Activated T-helper 17 cell treated with anti-CD3 and anti-CD28 coated beads, Interleukin-2, amount 50 U/mL, for 72 hours (primary cell): Measurements from ENCODE around the gene LRP4. TPM values are rescaled to one million over a fixed set of nuclear protein-coding genes. Genes with fewer than 3 reads are reported as not detected.

Experiments used
- ATAC-seq: fragments of 150-1000 bp; cut with Tn5 transposase; replicated peaks from 2 replicates; pipeline ENCODE4 v1.10.0; 2021; ENCODE audit warnings: mild to moderate bottlenecking, moderate library complexity
- H3K27ac Mint-ChIP-seq: one replicate; pipeline ENCODE4 v1.8.0; 2022; ENCODE audit warnings: mixed read lengths
- H3K27me3 Mint-ChIP-seq: one replicate; pipeline ENCODE4 v1.8.0; 2022; ENCODE audit warnings: mixed read lengths
- H3K36me3 Mint-ChIP-seq: one replicate; pipeline ENCODE4 v1.8.0; 2022; ENCODE audit warnings: low read depth, mild to moderate bottlenecking, mixed read lengths
- H3K4me1 Mint-ChIP-seq: one replicate; pipeline ENCODE4 v1.8.0; 2022; ENCODE audit warnings: mixed read lengths
- H3K4me3 Mint-ChIP-seq: one replicate; pipeline ENCODE4 v1.8.0; 2022; ENCODE audit warnings: mild to moderate bottlenecking, mixed read lengths
- H3K9me3 Mint-ChIP-seq: one replicate; pipeline ENCODE4 v1.8.0; 2022; ENCODE audit warnings: mixed read lengths
- total RNA-seq, 2 donors: library from RNA; stranded (reverse); gene quantifications; one replicate each; pipeline ENCODE4 v1.2.3, GENCODE V29; 2022

LRP4 gene
- total RNA-seq, 2 donors from 2014 or later = 0.08 to 0.11 TPM

GRCh38 chr11:46892838-46893237, 25.5 kb downstream of the LRP4 start:
- no peaks in the 10 kb centered on the region for H3K36me3 Mint-ChIP-seq
- no peaks in the 10 kb centered on the region for H3K9me3 Mint-ChIP-seq
- no peak for ATAC-seq

DNA sequence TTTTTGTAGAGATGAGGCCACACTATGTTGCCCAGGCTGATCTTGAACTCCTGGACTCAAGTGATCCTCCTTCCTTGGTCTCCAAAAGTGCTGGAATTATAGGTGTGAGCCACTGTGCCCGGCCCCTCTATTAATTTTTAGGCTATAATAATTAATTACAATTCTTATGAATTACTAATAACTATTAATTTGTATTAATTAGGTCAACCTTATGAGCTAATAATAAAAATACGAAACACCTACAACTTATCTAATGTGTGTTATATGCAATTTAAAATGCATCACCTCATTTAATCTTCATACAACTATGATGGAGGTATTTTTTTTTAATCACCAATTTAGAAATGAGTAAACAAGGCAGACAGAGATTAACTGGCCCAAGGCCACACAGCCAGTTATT, 26.2 kb downstream of the LRP4 start:
- Mint-ChIP-seq H3K36me3 (no peaks in the 10 kb centered on the region), H3K27ac (no peak overlapping the region), H3K4me3 (no peak overlapping the region), H3K4me1 (no peaks in the 10 kb centered on the region), H3K27me3 (peaks cover 1% of the 10 kb centered on the region), H3K9me3 (no peaks in the 10 kb centered on the region)
- ATAC-seq = no peak

More at GRCh38 chr11:46892838-46893237, 25.5 kb downstream of the LRP4 start:
- Mint-ChIP-seq H3K27ac (no peak overlapping the region), H3K27me3 (no peaks in the 10 kb centered on the region), H3K4me1 (no peaks in the 10 kb centered on the region), H3K4me3 (no peak overlapping the region)

DNA sequence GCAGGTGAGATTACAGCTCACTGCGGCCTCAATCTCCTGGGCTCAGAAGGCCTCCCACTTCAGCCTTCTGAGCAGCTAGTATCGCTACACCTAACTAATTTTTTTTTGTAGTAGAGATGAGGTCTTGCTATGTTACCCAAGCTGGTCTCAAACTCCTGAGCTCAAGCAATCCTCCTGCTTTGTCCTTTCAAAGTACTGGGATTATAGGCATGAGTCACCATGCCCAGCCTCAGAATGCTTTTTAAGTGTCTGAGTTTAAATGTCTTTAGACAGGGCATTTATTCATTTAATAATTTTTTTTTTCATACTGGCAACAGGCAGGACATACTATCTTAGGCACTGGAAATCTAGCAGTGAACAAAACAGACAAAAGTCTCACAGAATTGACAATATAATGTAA, 27.7 kb downstream of the LRP4 start:
- H3K36me3 Mint-ChIP-seq = no peaks in the 10 kb centered on the region
- no peaks in the 10 kb centered on the region for H3K9me3 Mint-ChIP-seq

DNA sequence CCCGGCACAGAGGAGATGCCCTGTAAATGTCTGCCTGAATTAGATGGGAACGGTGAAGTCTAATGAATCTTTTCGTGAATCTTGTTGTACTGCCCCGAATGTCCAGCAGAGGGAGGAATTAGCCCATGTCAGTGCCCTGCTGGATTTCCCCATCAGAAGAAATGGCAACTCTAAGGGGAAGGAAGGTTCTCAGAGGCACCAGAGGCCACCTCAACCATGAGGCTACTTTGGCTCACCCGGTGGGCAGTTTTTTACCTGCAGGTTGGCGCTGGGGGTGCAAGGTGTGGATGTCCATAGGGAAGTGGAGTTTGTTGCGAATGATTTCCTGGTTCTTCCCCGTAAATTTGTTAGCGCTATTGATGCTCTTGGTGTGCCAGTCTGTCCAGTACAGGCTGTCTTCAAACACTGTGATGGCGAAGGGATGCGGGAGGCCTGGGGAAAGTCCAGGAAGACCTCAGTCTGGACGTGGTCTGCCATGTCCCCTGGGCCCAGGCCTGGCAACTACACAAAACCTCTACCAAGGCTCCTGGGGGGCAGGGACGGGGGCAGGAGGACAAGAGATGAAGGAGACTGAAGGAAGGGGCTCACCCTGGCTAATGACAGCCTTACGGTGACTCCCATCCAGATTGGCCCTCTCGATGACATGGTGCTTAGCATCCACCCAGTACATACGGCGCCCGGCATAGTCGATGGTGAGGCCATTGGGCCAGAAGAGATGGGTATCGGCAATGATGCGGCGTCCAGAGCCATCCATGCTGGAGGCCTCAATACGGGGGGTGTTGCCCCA, 28.5 kb downstream of the LRP4 start:
- Mint-ChIP-seq H3K36me3 (no peaks in the 10 kb centered on the region), H3K4me1 (no peaks in the 10 kb centered on the region), H3K9me3 (no peaks in the 10 kb centered on the region), H3K27me3 (peaks cover 7% of the 10 kb centered on the region), H3K27ac (peak overlapping the region; percentile 6), H3K4me3 (no peak overlapping the region)
- peak; percentile 80 for ATAC-seq

More for the DNA sequence above, 27.7 kb downstream of the LRP4 start:
- Mint-ChIP-seq H3K27ac (peak overlapping the region; percentile 6), H3K27me3 (peaks cover 7% of the 10 kb centered on the region), H3K4me3 (no peak overlapping the region), H3K4me1 (no peaks in the 10 kb centered on the region)
- ATAC-seq = no peak

GRCh38 chr11:46889251-46889650, 29.1 kb downstream of the LRP4 start:
- no peak overlapping the region for H3K27ac Mint-ChIP-seq
- no peaks in the 10 kb centered on the region for H3K9me3 Mint-ChIP-seq
- H3K4me3 Mint-ChIP-seq = no peak overlapping the region
- no peaks in the 10 kb centered on the region for H3K36me3 Mint-ChIP-seq
- peaks cover 7% of the 10 kb centered on the region for H3K27me3 Mint-ChIP-seq
- H3K4me1 Mint-ChIP-seq = no peaks in the 10 kb centered on the region
- ATAC-seq = no peak

DNA sequence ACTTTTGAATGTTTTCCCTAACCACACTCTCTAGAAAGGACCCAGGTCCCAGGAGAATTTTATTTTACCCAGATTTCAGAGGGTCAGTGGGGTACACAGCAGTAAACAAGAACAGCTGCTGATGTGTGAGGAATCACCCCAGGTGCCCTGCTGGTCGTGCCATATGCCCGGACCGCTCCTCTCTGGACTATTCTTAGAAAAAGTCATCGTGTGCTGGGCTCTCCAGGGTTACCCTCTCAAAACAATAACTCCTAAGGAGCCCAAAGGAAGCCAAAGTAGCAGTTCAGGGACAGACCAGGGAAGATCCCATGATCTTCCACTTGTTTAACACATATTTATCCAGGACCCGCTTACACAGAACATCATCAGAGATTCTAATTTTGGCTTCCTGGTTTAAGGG, 29.7 kb downstream of the LRP4 start:
- Mint-ChIP-seq H3K4me3 (no peak overlapping the region), H3K27ac (no peak overlapping the region), H3K36me3 (no peaks in the 10 kb centered on the region), H3K9me3 (no peaks in the 10 kb centered on the region), H3K27me3 (peaks cover 11% of the 10 kb centered on the region), H3K4me1 (no peaks in the 10 kb centered on the region)
- ATAC-seq = no peak

DNA sequence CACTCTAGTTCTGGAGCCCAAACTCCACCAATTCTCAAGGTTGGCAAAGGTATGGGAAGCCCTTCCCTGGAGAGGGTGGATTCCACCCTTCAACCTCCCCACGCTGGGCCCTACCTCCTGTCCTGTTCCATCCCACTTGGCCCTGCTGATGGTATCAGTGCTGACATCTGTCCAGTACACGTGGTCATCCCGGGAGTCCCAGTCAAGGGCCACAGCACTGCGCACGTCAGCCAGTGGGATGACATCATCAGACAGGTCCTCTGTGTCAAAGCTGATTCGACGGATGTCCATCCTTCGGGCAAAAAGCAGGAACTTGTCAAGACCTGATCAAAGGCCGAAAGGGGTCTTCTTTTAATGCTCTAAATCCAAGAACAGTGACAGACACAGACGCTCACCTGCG, 32.1 kb downstream of the LRP4 start:
- no peak for ATAC-seq
- Mint-ChIP-seq H3K36me3 (no peaks in the 10 kb centered on the region), H3K27me3 (peaks cover 14% of the 10 kb centered on the region), H3K4me1 (no peaks in the 10 kb centered on the region), H3K4me3 (no peak overlapping the region), H3K9me3 (no peaks in the 10 kb centered on the region), H3K27ac (no peak overlapping the region)

DNA sequence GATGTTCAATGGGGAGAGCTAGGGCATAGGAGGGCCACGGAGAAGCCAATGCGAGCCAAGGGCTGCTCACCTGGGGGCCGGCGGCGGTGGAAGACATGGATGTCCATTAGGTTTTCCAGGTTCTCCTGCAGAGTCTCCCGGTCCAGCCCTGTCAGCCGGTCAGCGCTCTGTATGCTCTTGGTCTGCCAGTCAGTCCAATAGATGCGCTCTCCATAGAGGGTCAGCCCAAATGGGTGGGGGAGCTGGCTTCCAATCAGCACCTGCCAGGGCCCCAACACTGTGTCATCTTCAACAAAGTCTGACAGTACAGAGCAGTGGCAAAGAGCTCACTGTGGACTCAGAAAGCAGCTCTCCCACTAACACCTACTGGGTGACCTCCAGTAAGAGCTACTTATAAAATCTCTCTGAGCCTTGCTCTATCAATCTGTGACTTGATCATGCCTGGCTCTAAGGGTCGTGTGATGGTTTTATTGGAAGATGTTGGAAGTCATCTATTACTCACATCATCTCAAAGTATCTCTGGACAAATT, 39.2 kb downstream of the LRP4 start:
- H3K27ac Mint-ChIP-seq = no peak overlapping the region
- no peak overlapping the region for H3K4me3 Mint-ChIP-seq
- no peaks in the 10 kb centered on the region for H3K9me3 Mint-ChIP-seq
- H3K36me3 Mint-ChIP-seq = no peaks in the 10 kb centered on the region
- H3K27me3 Mint-ChIP-seq = peaks cover 9% of the 10 kb centered on the region
- H3K4me1 Mint-ChIP-seq = no peaks in the 10 kb centered on the region
- ATAC-seq = no peak

DNA sequence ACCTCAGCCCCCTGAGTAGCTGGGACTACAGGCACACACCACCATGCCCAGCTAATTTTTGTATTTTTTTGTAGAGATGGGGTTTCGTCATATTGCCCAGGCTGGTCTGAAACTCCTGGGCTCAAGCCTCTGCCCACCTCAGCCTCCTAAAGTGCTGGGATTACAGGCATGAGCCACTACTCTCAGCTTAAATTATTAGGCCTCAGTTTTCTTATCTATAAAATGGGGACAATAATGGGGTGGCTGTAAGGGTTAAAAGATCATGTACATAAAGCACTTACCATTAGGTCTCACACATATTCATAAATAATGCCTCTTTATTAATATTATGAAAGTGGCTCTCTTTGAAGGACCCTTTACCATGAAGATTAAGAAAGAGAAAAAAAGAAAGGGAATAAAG, 40.8 kb downstream of the LRP4 start:
- ATAC-seq = no peak
- Mint-ChIP-seq H3K4me3 (no peak overlapping the region), H3K9me3 (no peaks in the 10 kb centered on the region), H3K36me3 (no peaks in the 10 kb centered on the region), H3K27me3 (peaks cover 3% of the 10 kb centered on the region), H3K4me1 (no peaks in the 10 kb centered on the region), H3K27ac (no peak overlapping the region)

DNA sequence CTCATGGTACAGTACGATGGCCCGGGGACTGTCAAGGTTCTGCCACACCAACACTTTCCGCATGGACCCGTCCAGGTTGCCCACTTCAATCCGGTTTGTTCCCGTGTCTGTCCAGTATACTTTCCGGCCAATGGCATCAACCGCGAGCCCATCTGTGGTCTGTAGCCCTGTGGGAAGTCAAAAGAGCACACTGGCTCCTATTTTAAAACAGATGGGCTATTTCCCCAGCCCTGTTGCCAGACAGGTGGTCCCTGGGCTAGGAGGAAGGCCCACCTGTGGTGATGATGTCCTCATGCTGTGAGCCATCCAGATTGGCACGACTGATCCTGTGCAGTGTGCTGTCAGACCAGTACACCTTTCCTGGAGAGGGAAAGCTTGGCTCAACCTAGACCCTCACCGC, 41.9 kb downstream of the LRP4 start:
- Mint-ChIP-seq H3K4me3 (no peak overlapping the region), H3K36me3 (no peaks in the 10 kb centered on the region), H3K9me3 (no peaks in the 10 kb centered on the region), H3K27ac (no peak overlapping the region), H3K4me1 (no peaks in the 10 kb centered on the region), H3K27me3 (peaks cover 5% of the 10 kb centered on the region)
- ATAC-seq = no peak

DNA sequence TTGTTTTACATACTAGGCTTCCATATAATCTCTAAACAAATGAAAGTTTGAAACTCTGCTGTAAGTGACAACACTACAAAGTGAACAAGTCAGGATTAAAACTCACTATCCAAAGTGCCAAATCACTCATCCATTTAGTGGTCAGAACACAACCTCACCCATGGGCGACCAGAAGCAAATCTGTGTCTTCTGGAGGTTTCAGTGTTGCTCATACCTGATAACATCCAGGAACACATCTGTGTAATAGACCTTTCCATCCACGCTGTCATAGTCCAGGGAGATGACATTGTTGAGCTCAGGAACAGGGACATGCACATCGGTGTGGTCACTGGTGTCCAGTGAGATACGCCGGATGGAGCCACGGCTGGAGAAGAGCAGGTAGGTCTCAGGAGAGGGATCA, 43.8 kb downstream of the LRP4 start:
- Mint-ChIP-seq H3K27me3 (peaks cover 8% of the 10 kb centered on the region), H3K27ac (no peak overlapping the region), H3K4me1 (no peaks in the 10 kb centered on the region), H3K36me3 (no peaks in the 10 kb centered on the region), H3K9me3 (no peaks in the 10 kb centered on the region), H3K4me3 (no peak overlapping the region)
- ATAC-seq = no peak

GRCh38 chr11:46868912-46869311, 49.4 kb downstream of the LRP4 start:
- no peak for ATAC-seq
- Mint-ChIP-seq H3K4me3 (no peak overlapping the region), H3K4me1 (no peaks in the 10 kb centered on the region), H3K36me3 (no peaks in the 10 kb centered on the region), H3K9me3 (no peaks in the 10 kb centered on the region), H3K27me3 (peaks cover 10% of the 10 kb centered on the region), H3K27ac (no peak overlapping the region)

- Mint-ChIP-seq H3K4me1 (no peaks in the 10 kb centered on the region), H3K9me3 (no peaks in the 10 kb centered on the region), H3K27ac (no peak overlapping the region), H3K36me3 (no peaks in the 10 kb centered on the region), H3K27me3 (peaks cover 8% of the 10 kb centered on the region), H3K4me3 (no peak overlapping the region)
- no peak for ATAC-seq
Observed at GRCh38 chr11:46865340-46865739, 53.0 kb downstream of the LRP4 start.

GRCh38 chr11:46860218-46860617, 58.1 kb downstream of the LRP4 start:
- Mint-ChIP-seq H3K27ac (no peak overlapping the region), H3K36me3 (no peaks in the 10 kb centered on the region), H3K9me3 (no peaks in the 10 kb centered on the region), H3K4me3 (no peak overlapping the region), H3K27me3 (peaks cover 4% of the 10 kb centered on the region), H3K4me1 (no peaks in the 10 kb centered on the region)
- no peak for ATAC-seq

- Mint-ChIP-seq H3K27ac (no peak overlapping the region), H3K9me3 (no peaks in the 10 kb centered on the region), H3K36me3 (no peaks in the 10 kb centered on the region), H3K27me3 (peaks cover 4% of the 10 kb centered on the region), H3K4me3 (no peak overlapping the region), H3K4me1 (no peaks in the 10 kb centered on the region)
- no peak for ATAC-seq
Observed at GRCh38 chr11:46858920-46859546, 59.3 kb downstream of the LRP4 start.
